MM.1S (cell line): ENCODE results near the gene SRRT.

Source experiments
- DNase-seq: peaks from one replicate; pipeline ENCODE4 v3.0.0-alpha.2; 2015
- H2AFZ ChIP-seq: fragments of 300-600 bp; sonication (generic); 2 replicates; pipeline ENCODE4 v1.6.0; 2016; ENCODE audit warnings: antibody characterized with exemption, low read length
- H3F3A ChIP-seq: fragments of 300-600 bp; sonication (generic); 2 replicates; pipeline ENCODE4 v1.6.1; 2016; ENCODE audit warnings: mild to moderate bottlenecking, antibody characterized with exemption, low read length, moderate library complexity, mixed read lengths; ENCODE audit not compliant: insufficient read depth
- H3K27ac ChIP-seq: fragments of 300-600 bp; sonication (generic); 2 replicates; pipeline ENCODE4 v1.5.1; 2016; ENCODE audit warnings: mild to moderate bottlenecking, low read length
- H3K27me3 ChIP-seq: fragments of 300-600 bp; sonication (generic); replicated peaks from 2 replicates; pipeline ENCODE4 v1.6.0; 2016; ENCODE audit warnings: low read length; ENCODE audit not compliant: insufficient read depth
- H3K36me3 ChIP-seq: fragments of 300-600 bp; sonication (generic); replicated peaks from 2 replicates; pipeline ENCODE4 v1.6.1; 2016; ENCODE audit warnings: mild to moderate bottlenecking, low read length, mixed read lengths; ENCODE audit not compliant: insufficient read depth
- H3K4me1 ChIP-seq: fragments of 300-600 bp; sonication (generic); 2 replicates; pipeline ENCODE4 v1.6.1; 2016; ENCODE audit warnings: low read length, mixed read lengths
- H3K4me2 ChIP-seq: fragments of 300-600 bp; sonication (generic); 2 replicates; pipeline ENCODE4 v1.6.0; 2016; ENCODE audit warnings: low read depth, low read length
- H3K4me3 ChIP-seq: fragments of 300-600 bp; sonication (generic); 2 replicates; pipeline ENCODE4 v1.5.1; 2016; ENCODE audit warnings: low read length, mixed read lengths
- H3K79me2 ChIP-seq: fragments of 300-600 bp; sonication (generic); 2 replicates; pipeline ENCODE4 v1.6.1; 2016; ENCODE audit warnings: mixed run types, low read length, mixed read lengths
- H3K9ac ChIP-seq: fragments of 300-600 bp; sonication (generic); 2 replicates; pipeline ENCODE4 v1.6.1; 2016; ENCODE audit warnings: low read length, mixed read lengths
- H3K9me2 ChIP-seq: fragments of 300-600 bp; sonication (generic); replicated peaks from 2 replicates; pipeline ENCODE4 v1.6.1; 2016; ENCODE audit warnings: mild to moderate bottlenecking, low read length, mixed read lengths; ENCODE audit not compliant: insufficient read depth
- H3K9me3 ChIP-seq: fragments of 300-600 bp; sonication (generic); replicated peaks from 2 replicates; pipeline ENCODE4 v1.6.1; 2016; ENCODE audit warnings: mild to moderate bottlenecking, low read length, mixed read lengths; ENCODE audit not compliant: insufficient read depth
- H4K20me1 ChIP-seq: fragments of 300-600 bp; sonication (generic); 2 replicates; pipeline ENCODE4 v1.6.1; 2016; ENCODE audit warnings: mild to moderate bottlenecking, low read length, moderate library complexity, mixed read lengths; ENCODE audit not compliant: insufficient read depth
- CTCF ChIP-seq: fragments of 300-600 bp; sonication (generic); IDR thresholded peaks from 2 replicates; pipeline ENCODE4 v1.5.1; 2016; ENCODE audit warnings: antibody characterized with exemption, low read length, mixed read lengths
- EZH2 ChIP-seq: fragments of 300-600 bp; sonication (generic); optimal IDR thresholded peaks from 2 replicates; pipeline ENCODE3; 2017; ENCODE audit warnings: low read depth, mild to moderate bottlenecking, antibody characterized with exemption, low read length, mixed read lengths
- EZH2phosphoT487 ChIP-seq: fragments of 300-600 bp; sonication (generic); IDR thresholded peaks from 2 replicates; pipeline ENCODE4 v1.6.1; 2018; ENCODE audit warnings: antibody characterized with exemption, low read length

The SRRT gene

GRCh38 chr7:100867776-100868485, 7.0 kb upstream of the SRRT start:
- H3K27ac ChIP-seq: no peak overlapping the region
- no peak overlapping the region for H3K4me2 ChIP-seq
- H3K9me3 ChIP-seq: no peaks in the 10 kb centered on the region
- H3K9ac ChIP-seq: peak overlapping the region; percentile 44; the same call in 1 of the 2 replicates
- H3K36me3 ChIP-seq: no peaks in the 10 kb centered on the region
- peak overlapping the region; percentile 29; the same call in 1 of the 2 replicates for H3K4me3 ChIP-seq
- no peaks in the 10 kb centered on the region for H4K20me1 ChIP-seq
- no peaks in the 10 kb centered on the region for H3K4me1 ChIP-seq
- DNase-seq: no peak
- no peaks in the 10 kb centered on the region for H3K27me3 ChIP-seq
- TF ChIP-seq CTCF (no peak), EZH2 (no peak), EZH2phosphoT487 (no peak)
- no peaks in the 10 kb centered on the region for H3K79me2 ChIP-seq
- no peaks in the 10 kb centered on the region for H3K9me2 ChIP-seq
- H2AFZ ChIP-seq: no peak overlapping the region
- H3F3A ChIP-seq: no peaks in the 10 kb centered on the region

DNA sequence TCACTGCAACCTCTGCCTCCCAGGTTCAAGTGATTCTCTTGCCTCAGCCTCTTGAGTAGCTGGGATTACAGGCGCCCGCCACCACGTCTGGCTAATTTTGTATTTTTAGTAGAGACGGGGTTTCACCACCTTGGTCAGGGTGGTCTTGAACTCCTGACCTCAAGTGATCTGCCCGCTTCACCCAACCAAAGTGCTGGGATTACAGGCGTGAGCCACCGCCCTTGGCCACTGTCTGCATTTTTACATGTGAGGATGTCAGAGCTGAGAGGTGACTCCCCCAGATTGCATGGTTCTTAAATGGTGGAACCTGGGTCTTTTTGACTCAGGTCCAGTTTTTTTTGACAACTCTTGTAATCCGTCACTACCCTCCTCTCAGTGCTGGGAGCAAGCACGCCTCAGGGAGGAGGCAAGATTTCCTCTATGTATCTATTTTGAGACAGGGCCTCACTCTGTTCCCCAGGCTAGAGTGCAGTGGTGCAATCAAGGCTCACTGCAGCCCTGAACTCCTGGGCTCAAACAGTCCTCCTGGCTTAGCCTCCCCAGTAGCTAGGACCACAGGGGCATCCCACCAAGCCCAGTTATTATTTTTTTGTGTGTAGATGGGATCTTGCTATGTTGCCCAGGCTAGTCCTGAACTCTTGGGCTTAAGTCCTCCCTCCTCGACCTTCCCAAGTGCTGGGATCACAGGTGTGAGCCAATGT, 1.2 kb upstream of the SRRT start:
- H3K4me1 ChIP-seq: peaks cover 11% of the 10 kb centered on the region; the same call in 1 of the 2 replicates
- H3K36me3 ChIP-seq: no peaks in the 10 kb centered on the region
- H3K4me2 ChIP-seq: no peak overlapping the region; the same call in 1 of the 2 replicates
- H3K9me2 ChIP-seq: no peaks in the 10 kb centered on the region
- H2AFZ ChIP-seq: peak overlapping the region; percentile 92
- no peaks in the 10 kb centered on the region for H4K20me1 ChIP-seq
- peaks cover 38% of the 10 kb centered on the region for H3K79me2 ChIP-seq
- H3K9me3 ChIP-seq: no peaks in the 10 kb centered on the region
- H3K27me3 ChIP-seq: no peaks in the 10 kb centered on the region
- H3K4me3 ChIP-seq: no peak overlapping the region
- no peak for TF ChIP-seq CTCF
- no peak for TF ChIP-seq EZH2phosphoT487
- TF ChIP-seq EZH2: no peak
- no peak overlapping the region for H3K27ac ChIP-seq
- 0 out of 2 replicates have a peak, but pooled peaks cover 3% of the 10 kb centered on the region for H3F3A ChIP-seq
- H3K9ac ChIP-seq: no peak overlapping the region
- DNase-seq: no peak

- peak overlapping the region; percentile 92 for H2AFZ ChIP-seq
- peak overlapping the region; percentile 97 for H3K4me3 ChIP-seq
- no peaks in the 10 kb centered on the region for H3K9me2 ChIP-seq
- H3K27ac ChIP-seq: no peak overlapping the region
- H3K36me3 ChIP-seq: no peaks in the 10 kb centered on the region
- peak overlapping the region; percentile 70 for H3K4me2 ChIP-seq
- H3K9ac ChIP-seq: peak overlapping the region; percentile 96; the same call in 1 of the 2 replicates
- H3K27me3 ChIP-seq: no peaks in the 10 kb centered on the region
- peaks cover 43% of the 10 kb centered on the region for H3K79me2 ChIP-seq
- H3K9me3 ChIP-seq: no peaks in the 10 kb centered on the region
- H3K4me1 ChIP-seq: peaks cover 11% of the 10 kb centered on the region; the same call in 1 of the 2 replicates
- H3F3A ChIP-seq: 0 out of 2 replicates have a peak, but pooled peaks cover 3% of the 10 kb centered on the region
- H4K20me1 ChIP-seq: no peaks in the 10 kb centered on the region
- DNase-seq: no peak
- no peak for TF ChIP-seq CTCF
- TF ChIP-seq EZH2phosphoT487: no peak
- TF ChIP-seq EZH2: no peak
Measured at GRCh38 chr7:100874300-100874576, 665 bp upstream of the SRRT start.
